ENCODE measurements around the gene ESRRG. TPM values are rescaled to one million over a fixed set of nuclear protein-coding genes. Genes with fewer than 3 reads are reported as not detected.

Gene ESRRG
- total and polyA plus RNA-seq, 2 donors (not counting 3 experiments of a cell fraction or from before 2014, with no cell fraction given), result not detected

- dilution Hi-C loops (cut with MboI; ENCODE audit: extremely low pct_ligation_motif_present, low sequenced_read_pairs) (no loop called here), intact Hi-C loops (cut with micrococcal nuclease) (no loop called here)
- Histone ChIP-seq H4K20me1 (replicated peaks; ENCODE audit: control insufficient read depth, extremely low read depth, insufficient read depth, low read length) (no peaks in the 10 kb centered on the region), H3K4me3 (replicated peaks in 1 of 3; ENCODE audit: insufficient read depth in 1 of 3, low read depth in 1 of 3, low read length in 3 of 3) (no peak overlapping the region), H3K9me1 (replicated peaks; ENCODE audit: control insufficient read depth, extremely low read depth, insufficient read depth, low read length) (no peaks in the 10 kb centered on the region), H3K4me2 (ENCODE audit: insufficient read depth, low read length) (no peak overlapping the region), H3K36me3 (ENCODE audit: control insufficient read depth in 2 of 2, extremely low read depth in 1 of 2, insufficient read depth in 2 of 2, low read length in 2 of 2) (no peaks in the 10 kb centered on the region), H3K27ac (ENCODE audit: insufficient read depth, low read depth, low read length) (no peak overlapping the region), H3K4me1 (ENCODE audit: control insufficient read depth, extremely low read depth, insufficient read depth, low read length) (no peaks in the 10 kb centered on the region), H3K27me3 (ENCODE audit: control insufficient read depth in 2 of 2, insufficient read depth in 2 of 2, low read length in 2 of 2) (no peaks in the 10 kb centered on the region), H3K9ac (replicated peaks; ENCODE audit: extremely low read depth, insufficient read depth, low read length) (no peak overlapping the region), H3K9me3 (replicated peaks; ENCODE audit: control insufficient read depth, insufficient read depth, low read length) (no peaks in the 10 kb centered on the region), H2AFZ (ENCODE audit: low read depth, low read length) (no peak overlapping the region), H3K79me2 (ENCODE audit: control insufficient read depth, insufficient read depth, low read length) (no peaks in the 10 kb centered on the region)
- POLR2A ChIA-PET, result no interaction called here
- DNase-seq (ENCODE audit: low read depth, low spot score) (no peak), FAIRE-seq (no peak)
- TF ChIP-seq GATA2 (IDR thresholded peaks at IDR 0.05; ENCODE audit: insufficient read depth, insufficient read length, low read depth, low read length) (no peak), MAX (IDR thresholded peaks at IDR 0.05; ENCODE audit: insufficient read depth, insufficient read length) (no peak), FOS (IDR thresholded peaks at IDR 0.05; ENCODE audit: borderline replicate concordance, insufficient read depth, low read length) (no peak), POLR2A (IDR thresholded peaks at IDR 0.05; ENCODE audit: low read depth, low read length) (no peak), EZH2 (IDR thresholded peaks at IDR 0.05; ENCODE audit: borderline replicate concordance, low read depth, low read length, severe bottlenecking) (no peak), CTCF (IDR thresholded peaks at IDR 0.05; ENCODE audit: extremely low read depth in 1 of 2, insufficient read depth in 1 of 2, low read depth in 1 of 2, low read length in 2 of 2) (no peak), MYC (IDR thresholded peaks at IDR 0.05; ENCODE audit: low read depth, low read length) (no peak), JUN (IDR thresholded peaks at IDR 0.05; ENCODE audit: borderline replicate concordance, insufficient read depth, insufficient read length, low read depth) (no peak), POLR2AphosphoS5 (IDR thresholded peaks at IDR 0.05; ENCODE audit: insufficient read depth, low read depth, low read length) (no peak)
- no TSS peak for BruUV-seq (replicated peaks)
- CTCF ChIA-PET, result no interaction called here
Observed at GRCh38 chr1:216485042-216485441, 238.2 kb downstream of the ESRRG start.
